HepG2 (cell line): ENCODE data around the gene TNS1. TPM values are rescaled to one million over a fixed set of nuclear protein-coding genes. Genes with fewer than 3 reads are reported as not detected.
A peak's percentile ranks its signal among the peaks of the same experiment; 100 is the strongest.

Experiments used
- ATAC-seq: fragments of 200-7000 bp; cut with Tn5 transposase; 3 replicates; pipeline ENCODE4 v1.9.1; 2020; ENCODE audit warnings: mild to moderate bottlenecking, moderate library complexity
- BruUV-seq: library from RNA; stranded (reverse); fragments of 400-500 nt; replicated peaks from 2 replicates; lab custom pipeline; 2021; lab: Mats Ljungman, UMichigan
- CTCF ChIA-PET: fragments of 300-600 bp; formaldehyde crosslinking; extraction: SDS; loops from one replicate; lab custom pipeline; 2021; ENCODE audit warnings: low total read pairs, inconsistent platforms, low intra/inter-chr PET ratio; lab: Yijun Ruan, JAX
- POLR2A ChIA-PET: fragments of 350-600 bp; sonication (Branson Sonifier 250); formaldehyde crosslinking; loops from one replicate; lab custom pipeline; 2020; ENCODE audit warnings: antibody characterized with exemption, inconsistent platforms; lab: Yijun Ruan, JAX
- DNase-seq: peaks from one replicate; pipeline ENCODE4 v3.0.0-alpha.2; 2015; ENCODE audit warnings: low spot score
- FAIRE-seq: peaks from 3 replicates; lab custom pipeline; 2011; peaks lifted over from hg19 to GRCh38; lab: Jason Lieb, UNC
- H2AFZ ChIP-seq: one replicate; pipeline ENCODE4 v1.6.1; 2011; ENCODE audit warnings: low read length, inconsistent platforms
- H3K27ac ChIP-seq: fragments of 300-600 bp; 3 replicates; pipeline ENCODE4 v1.8.0; 2011; ENCODE audit warnings: mixed run types, mild to moderate bottlenecking, mixed read lengths, low read length, inconsistent platforms; ENCODE audit not compliant: insufficient read depth; ENCODE audit errors: extremely low read length
- H3K27me3 ChIP-seq, 2 experiments: fragments of 200-600 bp in 1 of 2; 2 replicates in 1 of 2; 3 replicates in 1 of 2; pipeline versions ENCODE4 v1.6.0 to v1.8.0; 2011; ENCODE audit warnings: low read length in 2 of 2, mild to moderate bottlenecking in 2 of 2, moderate library complexity in 2 of 2, inconsistent platforms in 1 of 2; ENCODE audit not compliant: insufficient read depth in 2 of 2, control insufficient read depth in 1 of 2
- H3K36me3 ChIP-seq, 2 experiments: fragments of 200-600 bp in 1 of 2; replicated peaks in 1 of 2; 2 replicates in 1 of 2; 3 replicates in 1 of 2; pipeline versions ENCODE4 v1.5.1 to v1.8.0; 2011; ENCODE audit warnings: low read length in 2 of 2, inconsistent platforms in 1 of 2; ENCODE audit not compliant: insufficient read depth in 2 of 2, control insufficient read depth in 1 of 2
- H3K4me1 ChIP-seq: 2 replicates; pipeline ENCODE4 v1.5.1; 2012; ENCODE audit warnings: low read length, inconsistent platforms; ENCODE audit not compliant: insufficient read depth
- H3K4me2 ChIP-seq: 2 replicates; pipeline ENCODE4 v1.6.0; 2011; ENCODE audit warnings: low read depth, low read length, inconsistent platforms
- H3K4me3 ChIP-seq, 3 experiments: fragments of 200-600 bp in 1 of 3; sonication (generic), shearing (Covaris generic) in 1 of 3; replicated peaks in 1 of 3; 2 replicates each; pipeline ENCODE4 v1.5.1; 2011 to 2016; ENCODE audit warnings: low read length in 3 of 3, inconsistent platforms in 2 of 3, low read depth in 2 of 3, mild to moderate bottlenecking in 2 of 3, control low read depth in 1 of 3, mixed read lengths in 1 of 3; ENCODE audit not compliant: insufficient read depth in 1 of 3
- H3K79me2 ChIP-seq: one replicate; pipeline ENCODE4 v1.6.1; 2011; ENCODE audit warnings: low read length, inconsistent platforms; ENCODE audit not compliant: insufficient read depth
- H3K9ac ChIP-seq: 2 replicates; pipeline ENCODE4 v1.6.0; 2011; ENCODE audit warnings: mild to moderate bottlenecking, low read depth, low read length, inconsistent platforms; ENCODE audit not compliant: insufficient read depth
- H3K9me3 ChIP-seq: 2 replicates; pipeline ENCODE4 v1.5.1; 2012; ENCODE audit warnings: mild to moderate bottlenecking, low read length
- H4K20me1 ChIP-seq: 2 replicates; pipeline ENCODE4 v1.6.0; 2011; ENCODE audit warnings: inconsistent platforms, mild to moderate bottlenecking, low read length, moderate library complexity; ENCODE audit not compliant: insufficient read depth
- BCL6 ChIP-seq: IDR thresholded peaks from 2 replicates; pipeline ENCODE4 v1.6.1; 2016; ENCODE audit warnings: missing genetic modification reagents, missing compliant biosample characterization
- CEBPB ChIP-seq: IDR thresholded peaks from 2 replicates; pipeline ENCODE4 v1.6.1; 2011; ENCODE audit warnings: low read depth, low read length, improper control_type of control experiment, borderline replicate concordance
- CEBPG ChIP-seq: IDR thresholded peaks from 2 replicates; pipeline ENCODE4 v1.6.1; 2016
- FOSL1 ChIP-seq: sonication (generic); formaldehyde crosslinking; IDR thresholded peaks from 2 replicates; pipeline ENCODE4 v1.9.0; 2021; ENCODE audit warnings: missing genetic modification reagents, borderline replicate concordance
- HNRNPH1 ChIP-seq: fragments of 200-400 bp; formaldehyde crosslinking; optimal IDR thresholded peaks from 2 replicates; pipeline ENCODE3; 2017; ENCODE audit warnings: mild to moderate bottlenecking, low read depth, low read length
- JUNB ChIP-seq: sonication (generic); formaldehyde crosslinking; IDR thresholded peaks from 2 replicates; pipeline ENCODE4 v1.8.0; 2022; ENCODE audit warnings: missing genetic modification reagents, mild to moderate bottlenecking, borderline replicate concordance
- MED13 ChIP-seq: sonication (generic); formaldehyde crosslinking; IDR thresholded peaks from 2 replicates; pipeline ENCODE4 v1.5.0; 2020; ENCODE audit warnings: missing genetic modification reagents
- RARA ChIP-seq: IDR thresholded peaks from 2 replicates; pipeline ENCODE4 v1.6.1; 2016; ENCODE audit warnings: missing genetic modification reagents, missing compliant biosample characterization
- REPIN1 ChIP-seq: sonication (generic); formaldehyde crosslinking; IDR thresholded peaks from 2 replicates; pipeline ENCODE4 v1.8.0; 2022; ENCODE audit warnings: missing genetic modification reagents, low read depth, mild to moderate bottlenecking, borderline replicate concordance
- RFX5 ChIP-seq: IDR thresholded peaks from 2 replicates; pipeline ENCODE4 v1.6.1; 2011; ENCODE audit warnings: low read depth, low read length, improper control_type of control experiment
- RFXANK ChIP-seq: IDR thresholded peaks from 2 replicates; pipeline ENCODE4 v1.6.1; 2016
- SALL1 ChIP-seq: sonication (generic); formaldehyde crosslinking; IDR thresholded peaks from 2 replicates; pipeline ENCODE4 v1.8.0; 2022; ENCODE audit warnings: mild to moderate bottlenecking, missing genetic modification reagents
- SKI ChIP-seq: fragments of 450-650 bp; IDR thresholded peaks from one replicate; pipeline ENCODE4 v1.6.1; 2018; ENCODE audit warnings: mild to moderate bottlenecking; ENCODE audit not compliant: partially characterized antibody
- SOX5 ChIP-seq: IDR thresholded peaks from 2 replicates; pipeline ENCODE4 v1.6.1; 2016; ENCODE audit warnings: borderline replicate concordance
- TBL1XR1 ChIP-seq: fragments of 150-350 bp; IDR thresholded peaks from 2 replicates; pipeline ENCODE4 v1.6.1; 2014; ENCODE audit warnings: borderline replicate concordance, low read length; ENCODE audit not compliant: partially characterized antibody
- ZNF326 ChIP-seq: sonication (generic); formaldehyde crosslinking; IDR thresholded peaks from 2 replicates; pipeline ENCODE4 v1.4.0; 2020; ENCODE audit warnings: missing genetic modification reagents, borderline replicate concordance
- ZNF446 ChIP-seq: sonication (generic); formaldehyde crosslinking; IDR thresholded peaks from 2 replicates; pipeline ENCODE4 v1.5.0; 2020; ENCODE audit warnings: mild to moderate bottlenecking, missing genetic modification reagents
- ZNF530 ChIP-seq: sonication (generic); formaldehyde crosslinking; IDR thresholded peaks from 2 replicates; pipeline ENCODE4 v1.5.0; 2020; ENCODE audit warnings: low read depth, mild to moderate bottlenecking, missing genetic modification reagents
- ZNF549 ChIP-seq: sonication (generic); formaldehyde crosslinking; IDR thresholded peaks from 2 replicates; pipeline ENCODE4 v1.5.0; 2020; ENCODE audit warnings: missing genetic modification reagents
- ZNF761 ChIP-seq: sonication (generic); formaldehyde crosslinking; conservative IDR thresholded peaks from 2 replicates; pipeline ENCODE4 v1.4.0; 2020; ENCODE audit warnings: mild to moderate bottlenecking, missing genetic modification reagents
- WGBS: methylation state at CpG from one replicate; pipeline ENCODE4 v1.1.6; 2017; ENCODE audit warnings: low lambda C conversion rate; 5-methylcytosine and 5-hydroxymethylcytosine counted together
- in situ Hi-C: cut with HindIII; loops from 2 replicates; pipeline ENCODE4 v1.10.0; 2017; ENCODE audit warnings: low pct_unique_long_range_greater_than_20kb; ENCODE audit not compliant: extremely low pct_ligation_motif_present
- intact Hi-C: fragments of 100-400 bp; cut with micrococcal nuclease; formaldehyde crosslinking; loops from one replicate; pipeline ENCODE4 v1.10.0; 2022; ENCODE audit not compliant: unreplicated experiment
- polyA plus RNA-seq, 8 experiments: library from polyadenylated mRNA; depleted of rRNA in 3 of 8; stranded (reverse) in 7 of 8; unstranded in 1 of 8; fragments of >200 nt; fragmentation: Illumina TruSeq in 4 of 8; extraction: Trizol in 4 of 8; gene quantifications; 2 replicates each; pipeline versions ENCODE4 v1.2.1 to v1.2.3, GENCODE V29; 2011 to 2016; ENCODE audit warnings: low read depth in 4 of 8, missing spikeins in 1 of 8, mixed read lengths in 1 of 8; ENCODE audit not compliant: insufficient read depth in 1 of 8
- total RNA-seq, 5 experiments: library from RNA; depleted of rRNA; stranded (reverse); fragments of >200 nt; fragmentation: Illumina TruSeq; extraction: Trizol; gene quantifications; 2 replicates each; pipeline ENCODE4 v1.2.3, GENCODE V29; 2016; ENCODE audit warnings: low read depth in 1 of 5
- TF ChIP-seq, protein P1 (sequence below): sonication (generic); formaldehyde crosslinking; IDR thresholded peaks from 2 replicates; pipeline ENCODE4 v1.9.0; 2021; ENCODE audit warnings: missing genetic modification reagents, mild to moderate bottlenecking, borderline replicate concordance
- TF ChIP-seq, protein P2 (sequence below): IDR thresholded peaks from 2 replicates; pipeline ENCODE4 v1.6.1; 2012; ENCODE audit warnings: inconsistent platforms

The TNS1 gene
- total and polyA plus RNA-seq, 2 of the 13 experiments (the other 11 are each of a cell fraction or from before 2014, with no cell fraction given), result 1.9 to 118 TPM

- no peak for TF ChIP-seq FOSL1
Measured at GRCh38 chr2:217775920-217776503, 226.8 kb downstream of the TNS1 start (continued).

- H4K20me1 ChIP-seq, result no peaks in the 10 kb centered on the region; the same call in 1 of the 2 replicates
- H3K4me1 ChIP-seq, result no peaks in the 10 kb centered on the region
- no peak overlapping the region for H3K4me2 ChIP-seq
- no peak overlapping the region for H3K4me3 ChIP-seq
- in situ Hi-C loops, result no loop called here
- CTCF ChIA-PET, result no interaction called here
- no peak overlapping the region for H3K9ac ChIP-seq
- no peaks in the 10 kb centered on the region for H3K9me3 ChIP-seq
- H3K79me2 ChIP-seq, result no peaks in the 10 kb centered on the region
- DNase-seq, result no peak
- H3K36me3 ChIP-seq, result no peaks in the 10 kb centered on the region
- no TSS peak for BruUV-seq
- no peak overlapping the region for H2AFZ ChIP-seq
- POLR2A ChIA-PET, result no interaction called here
- no peak for FAIRE-seq
- no peak overlapping the region for H3K27ac ChIP-seq
- no peaks in the 10 kb centered on the region for H3K27me3 ChIP-seq
- 22% methylated on average over 3 of the region's 3 CpGs for WGBS
- ATAC-seq, result no peak; the same call in 2 of the 3 replicates
- peak; percentile 97 for TF ChIP-seq SKI
- no peak for TF ChIP-seq ZNF326
- TF ChIP-seq, protein P1, sequence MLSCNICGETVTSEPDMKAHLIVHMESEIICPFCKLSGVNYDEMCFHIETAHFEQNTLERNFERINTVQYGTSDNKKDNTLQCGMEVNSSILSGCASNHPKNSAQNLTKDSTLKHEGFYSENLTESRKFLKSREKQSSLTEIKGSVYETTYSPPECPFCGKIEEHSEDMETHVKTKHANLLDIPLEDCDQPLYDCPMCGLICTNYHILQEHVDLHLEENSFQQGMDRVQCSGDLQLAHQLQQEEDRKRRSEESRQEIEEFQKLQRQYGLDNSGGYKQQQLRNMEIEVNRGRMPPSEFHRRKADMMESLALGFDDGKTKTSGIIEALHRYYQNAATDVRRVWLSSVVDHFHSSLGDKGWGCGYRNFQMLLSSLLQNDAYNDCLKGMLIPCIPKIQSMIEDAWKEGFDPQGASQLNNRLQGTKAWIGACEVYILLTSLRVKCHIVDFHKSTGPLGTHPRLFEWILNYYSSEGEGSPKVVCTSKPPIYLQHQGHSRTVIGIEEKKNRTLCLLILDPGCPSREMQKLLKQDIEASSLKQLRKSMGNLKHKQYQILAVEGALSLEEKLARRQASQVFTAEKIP (CRISPR knock-in tag), result no peak
- TF ChIP-seq REPIN1, result peak; percentile 55; the same call in 1 of the 2 replicates
- TF ChIP-seq CEBPB, result peak; percentile 43; the same call in 1 of the 2 replicates
- no peak for TF ChIP-seq SOX5
- TF ChIP-seq ZNF549 (CRISPR knock-in tag), result no peak
- TF ChIP-seq ZNF446, result no peak
- TF ChIP-seq TBL1XR1, result peak; percentile 97
- no peak for TF ChIP-seq SALL1 (CRISPR knock-in tag)
- TF ChIP-seq RARA (CRISPR knock-in tag), result peak; percentile 65
- no peak for TF ChIP-seq HNRNPH1
- no peak for TF ChIP-seq RFX5
- 0 out of 2 replicates have a peak, but pooled peaks have one; percentile 19 for TF ChIP-seq BCL6 (CRISPR knock-in tag)
- no peak for TF ChIP-seq ZNF761
- TF ChIP-seq JUNB (CRISPR knock-in tag), result no peak
- no peak for TF ChIP-seq RFXANK
- no peak for TF ChIP-seq ZNF530 (CRISPR knock-in tag)
- TF ChIP-seq MED13 (CRISPR knock-in tag), result no peak
- TF ChIP-seq, protein P2, sequence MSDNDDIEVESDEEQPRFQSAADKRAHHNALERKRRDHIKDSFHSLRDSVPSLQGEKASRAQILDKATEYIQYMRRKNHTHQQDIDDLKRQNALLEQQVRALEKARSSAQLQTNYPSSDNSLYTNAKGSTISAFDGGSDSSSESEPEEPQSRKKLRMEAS, result no peak
- peak; percentile 5; the same call in 1 of the 2 replicates for TF ChIP-seq CEBPG (CRISPR knock-in tag)
- intact Hi-C loops, result no loop called here
Measured at GRCh38 chr2:217774232-217774631, 228.6 kb downstream of the TNS1 start.
